ENCODE data around the gene SLC22A23.

- TF ChIP-seq, protein P1, sequence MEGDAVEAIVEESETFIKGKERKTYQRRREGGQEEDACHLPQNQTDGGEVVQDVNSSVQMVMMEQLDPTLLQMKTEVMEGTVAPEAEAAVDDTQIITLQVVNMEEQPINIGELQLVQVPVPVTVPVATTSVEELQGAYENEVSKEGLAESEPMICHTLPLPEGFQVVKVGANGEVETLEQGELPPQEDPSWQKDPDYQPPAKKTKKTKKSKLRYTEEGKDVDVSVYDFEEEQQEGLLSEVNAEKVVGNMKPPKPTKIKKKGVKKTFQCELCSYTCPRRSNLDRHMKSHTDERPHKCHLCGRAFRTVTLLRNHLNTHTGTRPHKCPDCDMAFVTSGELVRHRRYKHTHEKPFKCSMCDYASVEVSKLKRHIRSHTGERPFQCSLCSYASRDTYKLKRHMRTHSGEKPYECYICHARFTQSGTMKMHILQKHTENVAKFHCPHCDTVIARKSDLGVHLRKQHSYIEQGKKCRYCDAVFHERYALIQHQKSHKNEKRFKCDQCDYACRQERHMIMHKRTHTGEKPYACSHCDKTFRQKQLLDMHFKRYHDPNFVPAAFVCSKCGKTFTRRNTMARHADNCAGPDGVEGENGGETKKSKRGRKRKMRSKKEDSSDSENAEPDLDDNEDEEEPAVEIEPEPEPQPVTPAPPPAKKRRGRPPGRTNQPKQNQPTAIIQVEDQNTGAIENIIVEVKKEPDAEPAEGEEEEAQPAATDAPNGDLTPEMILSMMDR (optimal IDR thresholded peaks at IDR 0.05 in 1 of 3, IDR thresholded peaks at IDR 0.05 in 1 of 3, conservative IDR thresholded peaks at IDR 0.05 in 1 of 3; ENCODE audit: extremely low read depth in 1 of 3, insufficient read depth in 2 of 3, low read length in 3 of 3): peak in 1 of 3 experiments; percentile 10
- TF ChIP-seq EZH2 (IDR thresholded peaks at IDR 0.05; ENCODE audit: low read length): no peak
Observed at GRCh38 chr6:3427687-3428085, 29.2 kb downstream of the SLC22A23 start.

Data from keratinocyte (primary cell).